ENCODE measurements around the gene TERB2. TPM values are rescaled to one million over a fixed set of nuclear protein-coding genes. Genes with fewer than 3 reads are reported as not detected.
"Not testable (repeated sequence)": the region's sequence is repeated elsewhere in the genome, so short reads cannot be mapped to it uniquely, and the experiment has no call there.

Gene TERB2
- total RNA-seq, 2 experiments from 2014 or later, result not detected

GRCh38 chr15:45009046-45009445, 52.6 kb downstream of the TERB2 start:
- intact Hi-C loops (cut with micrococcal nuclease), result no loop called here
- Mint-ChIP-seq H3K9me3 (peaks cover 7% of the 10 kb centered on the region), H3K27ac (no peak overlapping the region), H3K36me3 (ENCODE audit: low read depth) (no peaks in the 10 kb centered on the region), H3K4me3 (no peak overlapping the region), H3K4me1 (ENCODE audit: low read depth) (no peaks in the 10 kb centered on the region), H3K27me3 (ENCODE audit: low read depth) (no peaks in the 10 kb centered on the region)
- CTCF ChIA-PET, result no interaction called here
- no peak for DNase-seq

DNA sequence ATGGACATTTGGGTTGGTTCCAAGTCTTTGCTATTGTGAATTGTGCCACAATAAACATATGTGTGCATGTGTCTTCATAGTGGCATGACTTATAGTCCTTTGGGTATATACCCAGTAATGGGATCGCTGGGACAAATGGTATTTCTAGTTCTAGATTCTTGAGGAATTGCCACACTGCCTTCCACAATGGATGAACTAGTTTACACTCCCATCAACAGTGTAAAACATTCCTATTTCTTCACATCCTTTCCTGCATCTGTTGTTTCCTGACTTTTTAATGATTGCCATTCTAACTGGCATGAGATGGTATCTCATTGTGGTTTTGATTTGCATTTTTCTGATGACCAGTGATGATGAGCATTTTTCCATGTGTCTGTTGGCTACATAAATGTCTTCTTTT, 58.6 kb downstream of the TERB2 start:
- H3K4me1 Mint-ChIP-seq (ENCODE audit: low read depth); H3K36me3 Mint-ChIP-seq (ENCODE audit: low read depth); CTCF ChIA-PET; H3K27me3 Mint-ChIP-seq (ENCODE audit: low read depth); intact Hi-C loops (cut with micrococcal nuclease); H3K27ac Mint-ChIP-seq; H3K4me3 Mint-ChIP-seq; H3K9me3 Mint-ChIP-seq; DNase-seq: not testable (repeated sequence)

DNA sequence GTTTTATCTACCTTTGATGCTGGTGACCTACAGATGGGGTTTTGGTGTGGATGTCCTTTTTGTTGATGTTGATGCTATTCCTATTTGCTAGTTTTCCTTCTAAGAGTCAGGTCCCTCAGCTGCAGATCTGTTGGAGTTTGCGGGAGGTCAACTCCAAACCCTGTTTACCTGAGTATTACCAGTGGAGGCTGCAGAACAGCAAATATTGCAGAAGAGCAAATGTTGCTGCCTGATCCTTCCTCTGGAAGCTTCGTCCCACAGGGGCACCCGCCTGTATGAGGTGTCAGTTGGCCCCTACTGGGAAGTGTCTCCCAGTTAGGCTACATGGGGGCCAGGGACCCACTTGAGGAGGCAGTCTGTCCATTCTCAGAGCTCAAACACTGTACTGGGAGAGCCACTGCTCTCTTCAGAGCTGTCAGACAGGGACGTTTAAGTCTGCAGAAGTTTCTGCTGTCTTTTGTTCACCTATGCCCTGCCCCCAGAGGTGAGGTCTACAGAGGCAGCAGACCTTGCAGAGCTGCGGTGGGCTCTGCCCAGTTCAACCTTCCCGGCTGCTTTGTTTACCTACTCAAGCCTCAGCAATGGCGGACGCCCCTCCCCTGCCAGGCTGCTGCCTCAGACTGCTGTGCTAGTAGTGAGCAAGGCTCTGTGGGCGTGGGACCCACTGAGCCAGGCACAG, 63.9 kb downstream of the TERB2 start:
- not testable (repeated sequence) for DNase-seq; H3K4me3 Mint-ChIP-seq; H3K36me3 Mint-ChIP-seq (ENCODE audit: low read depth); H3K9me3 Mint-ChIP-seq; H3K27ac Mint-ChIP-seq; H3K27me3 Mint-ChIP-seq (ENCODE audit: low read depth)
- intact Hi-C loops (cut with micrococcal nuclease), result loop anchor here (5.0 to 10.0 kb wide), 4 partner anchors 97 to 446 kb away; partner anchors contain the start of gene SPG11
- peaks cover 11% of the 10 kb centered on the region for H3K4me1 Mint-ChIP-seq (ENCODE audit: low read depth)
- CTCF ChIA-PET, result interaction anchor here (0.9 kb wide), 1 partner anchor 98 kb away, joined by 4 read pairs; no protein-coding TSS in a partner anchor

- H3K36me3 Mint-ChIP-seq (ENCODE audit: low read depth); H3K9me3 Mint-ChIP-seq; H3K4me3 Mint-ChIP-seq; DNase-seq; CTCF ChIA-PET; H3K27ac Mint-ChIP-seq; H3K27me3 Mint-ChIP-seq (ENCODE audit: low read depth): not testable (repeated sequence)
- peaks cover 11% of the 10 kb centered on the region for H3K4me1 Mint-ChIP-seq (ENCODE audit: low read depth)
- intact Hi-C loops (cut with micrococcal nuclease), result loop anchor here (5.0 to 10.0 kb wide), 4 partner anchors 96 to 446 kb away; partner anchors contain the start of gene SPG11
Observed at GRCh38 chr15:45020901-45021259, 64.4 kb downstream of the TERB2 start.

DNA sequence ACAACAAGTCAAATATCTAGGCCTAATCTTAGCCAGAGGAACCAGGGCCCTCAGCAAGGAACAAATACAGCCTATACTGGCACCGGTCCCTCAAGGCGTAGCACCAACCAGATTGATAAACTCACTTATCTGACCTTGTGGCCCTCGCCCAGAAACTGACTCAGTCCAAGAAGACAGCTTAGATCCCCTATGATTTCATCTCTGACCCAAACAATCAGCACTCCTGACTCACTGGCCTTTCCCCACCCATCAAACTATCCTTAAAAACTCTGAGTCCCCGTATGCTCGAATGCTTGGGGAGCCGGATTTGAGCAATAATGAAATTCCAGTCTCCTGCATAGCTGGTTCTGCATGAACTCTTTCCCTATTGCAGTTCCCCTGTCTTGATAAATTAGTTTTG, 64.9 kb downstream of the TERB2 start:
- Mint-ChIP-seq H3K27ac (no peak overlapping the region), H3K9me3 (no peaks in the 10 kb centered on the region), H3K4me3 (no peak overlapping the region), H3K27me3 (ENCODE audit: low read depth) (peaks cover 7% of the 10 kb centered on the region), H3K36me3 (ENCODE audit: low read depth) (no peaks in the 10 kb centered on the region), H3K4me1 (ENCODE audit: low read depth) (peaks cover 11% of the 10 kb centered on the region)
- intact Hi-C loops (cut with micrococcal nuclease), result loop anchor here (5.0 to 10.0 kb wide), 4 partner anchors 96 to 447 kb away; partner anchors contain the start of gene SPG11
- CTCF ChIA-PET, result no interaction called here
- DNase-seq, result no peak

DNA sequence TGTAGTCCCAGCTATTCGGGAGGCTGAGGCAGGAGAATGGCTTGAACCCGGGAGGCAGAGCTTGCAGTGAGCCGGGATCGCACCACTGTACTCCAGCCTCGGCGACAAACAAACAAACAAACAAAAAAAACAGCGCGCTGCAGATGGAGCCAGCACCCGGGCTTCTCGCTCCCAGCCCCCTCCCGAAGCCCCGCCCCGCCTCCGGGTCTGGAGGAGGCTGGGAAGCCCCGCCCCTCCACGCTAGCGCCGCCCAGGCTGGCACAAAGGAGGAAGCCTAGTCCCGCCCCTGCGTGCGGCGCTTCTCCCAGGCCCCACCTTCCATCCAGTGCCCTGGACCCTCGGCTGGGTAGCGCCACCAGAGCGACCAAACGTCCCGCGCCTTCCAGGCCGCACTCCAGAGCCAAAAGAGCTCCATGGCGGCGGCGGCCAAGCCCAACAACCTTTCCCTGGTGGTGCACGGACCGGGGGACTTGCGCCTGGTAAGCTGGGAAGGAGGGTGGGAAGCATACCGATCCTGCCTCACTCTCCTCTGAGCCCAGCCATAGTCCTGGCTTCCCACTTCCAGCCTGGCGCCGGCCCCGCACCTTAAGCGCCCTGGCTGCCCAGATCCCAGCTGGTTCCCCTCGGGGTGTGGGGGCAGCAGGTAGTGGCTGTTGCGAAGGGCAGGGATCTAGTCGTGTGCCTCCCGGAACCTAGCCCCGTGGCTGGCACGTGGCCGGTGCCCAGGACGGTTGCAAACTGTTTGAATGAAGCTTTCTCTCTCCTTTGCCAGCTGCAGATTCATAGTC, 66.6 kb downstream of the TERB2 start, which contains the start of gene SORD:
Gene SORD (plus strand): TSS at position 325 of the 788 bp plus-strand sequence. CDS start 89 bp downstream, at position 414.
- peak; percentile 94 for DNase-seq
- CTCF ChIA-PET, result interaction anchor here (0.6 to 1.5 kb wide), 3 partner anchors 14 to 444 kb away, joined by 3 to 5 read pairs (median 4); no protein-coding TSS in a partner anchor
- H3K9me3 Mint-ChIP-seq, result no peaks in the 10 kb centered on the region
- peak within 1 kb of the TSS; percentile 83 for H3K4me3 Mint-ChIP-seq
- no peaks in the 10 kb centered on the region for H3K36me3 Mint-ChIP-seq (ENCODE audit: low read depth)
- H3K4me1 Mint-ChIP-seq (ENCODE audit: low read depth), result peaks cover 14% of the 10 kb centered on the region
- H3K27ac Mint-ChIP-seq, result peak within 1 kb of the TSS; percentile 46
- intact Hi-C loops (cut with micrococcal nuclease), result loop anchor here (5.0 to 10.0 kb wide), 4 partner anchors 94 to 448 kb away; partner anchors contain the start of gene SPG11
- H3K27me3 Mint-ChIP-seq (ENCODE audit: low read depth), result peaks cover 7% of the 10 kb centered on the region

DNA sequence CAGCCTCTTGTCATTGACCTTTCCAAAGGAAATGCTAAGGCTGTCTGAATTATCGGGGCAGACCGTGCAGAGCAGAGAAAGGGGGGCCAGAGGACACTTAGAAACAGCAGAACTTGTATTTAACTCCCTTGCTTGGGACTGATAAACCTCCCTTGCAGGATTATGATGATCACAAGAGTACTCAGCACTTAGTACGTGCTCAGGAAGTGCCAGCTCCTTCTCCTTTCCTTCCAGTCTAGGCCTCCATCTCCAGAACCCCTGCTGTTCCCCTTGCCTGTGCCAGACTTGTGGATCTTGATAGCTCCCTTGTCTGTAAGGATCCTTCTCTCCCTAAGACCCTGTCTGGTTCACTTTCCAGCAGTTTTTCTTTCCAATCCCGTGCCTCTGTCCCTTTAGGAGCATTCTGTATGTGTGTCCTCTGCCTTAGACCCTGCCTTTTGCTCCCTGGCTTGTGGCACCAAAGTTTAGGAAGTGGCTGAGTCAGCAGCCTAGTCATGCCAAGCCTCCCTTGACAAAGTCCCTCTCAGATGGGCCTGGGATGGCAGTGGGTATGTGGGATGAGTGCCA, 67.3 kb downstream of the TERB2 start:
- Mint-ChIP-seq H3K9me3 (no peaks in the 10 kb centered on the region), H3K36me3 (ENCODE audit: low read depth) (peaks cover under 1% of the 10 kb centered on the region), H3K4me3 (peak overlapping the region; percentile 83), H3K4me1 (ENCODE audit: low read depth) (peaks cover 14% of the 10 kb centered on the region), H3K27me3 (ENCODE audit: low read depth) (peaks cover 7% of the 10 kb centered on the region), H3K27ac (peak overlapping the region; percentile 46)
- intact Hi-C loops (cut with micrococcal nuclease), result loop anchor here (5.0 to 10.0 kb wide), 4 partner anchors 94 to 449 kb away; partner anchors contain the start of gene SPG11
- DNase-seq, result peak; percentile 10
- CTCF ChIA-PET, result interaction anchor here (0.6 to 1.5 kb wide), 3 partner anchors 13 to 445 kb away, joined by 3 to 5 read pairs (median 4); no protein-coding TSS in a partner anchor

DNA sequence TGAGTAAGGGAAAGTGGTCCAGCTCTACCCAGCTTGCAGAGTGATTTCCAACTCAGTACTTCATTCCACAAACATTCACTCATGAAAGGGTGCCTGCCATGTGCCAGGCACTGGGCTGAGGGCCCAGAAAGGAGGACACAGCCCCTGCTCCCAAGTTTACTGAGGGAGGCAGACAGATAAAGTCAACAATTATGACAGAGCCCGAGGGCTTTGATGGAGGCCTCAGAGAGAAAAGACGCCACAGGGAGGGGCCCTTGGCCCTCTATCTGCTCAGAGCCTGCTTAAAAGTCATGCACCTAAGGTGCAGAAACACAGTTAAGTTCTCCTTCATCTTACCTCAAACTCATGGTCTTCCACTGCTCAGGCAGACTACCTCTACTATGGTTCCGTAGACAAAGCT, 68.2 kb downstream of the TERB2 start:
- H3K36me3 Mint-ChIP-seq (ENCODE audit: low read depth); DNase-seq; H3K4me3 Mint-ChIP-seq; H3K27ac Mint-ChIP-seq; H3K9me3 Mint-ChIP-seq; H3K27me3 Mint-ChIP-seq (ENCODE audit: low read depth): not testable (repeated sequence)
- intact Hi-C loops (cut with micrococcal nuclease), result loop anchor here (5.0 to 10.0 kb wide), 4 partner anchors 93 to 450 kb away; partner anchors contain the start of gene SPG11
- CTCF ChIA-PET, result interaction anchor here (0.7 kb wide), 1 partner anchor 226 kb away, joined by 3 read pairs; no protein-coding TSS in a partner anchor
- peaks cover 14% of the 10 kb centered on the region for H3K4me1 Mint-ChIP-seq (ENCODE audit: low read depth)

DNA sequence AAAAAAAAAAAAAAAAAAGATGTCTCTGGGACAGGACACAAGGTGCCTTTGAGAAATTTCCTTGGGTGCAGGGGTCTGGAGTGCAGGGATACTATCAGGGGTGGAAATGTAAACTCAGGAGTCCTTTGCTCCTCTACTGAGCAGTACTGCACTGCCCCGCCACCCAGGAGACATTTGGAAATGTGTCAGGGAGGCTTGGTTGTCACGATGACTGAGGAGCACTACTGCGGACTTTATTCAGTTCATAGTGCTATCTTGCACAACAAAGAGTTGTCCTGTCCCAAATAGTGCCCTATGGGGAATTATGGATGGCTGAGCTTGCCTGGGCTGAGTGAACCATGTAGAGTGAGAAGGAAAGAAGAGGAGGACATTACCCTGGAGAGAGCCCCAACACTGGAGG, 69.1 kb downstream of the TERB2 start:
- H3K27me3 Mint-ChIP-seq (ENCODE audit: low read depth); H3K4me3 Mint-ChIP-seq; H3K27ac Mint-ChIP-seq; CTCF ChIA-PET; H3K36me3 Mint-ChIP-seq (ENCODE audit: low read depth); DNase-seq; H3K9me3 Mint-ChIP-seq: not testable (repeated sequence)
- intact Hi-C loops (cut with micrococcal nuclease), result loop anchor here (10.0 kb wide), 1 partner anchor 451 kb away; no protein-coding TSS in a partner anchor
- H3K4me1 Mint-ChIP-seq (ENCODE audit: low read depth), result peaks cover 14% of the 10 kb centered on the region

GRCh38 chr15:45026651-45027190, 70.2 kb downstream of the TERB2 start:
- DNase-seq, result no peak
- intact Hi-C loops (cut with micrococcal nuclease), result loop anchor here (10.0 kb wide), 1 partner anchor 452 kb away; no protein-coding TSS in a partner anchor
- peaks cover 12% of the 10 kb centered on the region for H3K36me3 Mint-ChIP-seq (ENCODE audit: low read depth)
- no peaks in the 10 kb centered on the region for H3K9me3 Mint-ChIP-seq
- CTCF ChIA-PET, result interaction anchor here (0.7 kb wide), 1 partner anchor 118 kb away, joined by 4 read pairs; no protein-coding TSS in a partner anchor
- no peak overlapping the region for H3K4me3 Mint-ChIP-seq
- no peaks in the 10 kb centered on the region for H3K27me3 Mint-ChIP-seq (ENCODE audit: low read depth)
- no peak overlapping the region for H3K27ac Mint-ChIP-seq
- peaks cover 14% of the 10 kb centered on the region for H3K4me1 Mint-ChIP-seq (ENCODE audit: low read depth)

DNA sequence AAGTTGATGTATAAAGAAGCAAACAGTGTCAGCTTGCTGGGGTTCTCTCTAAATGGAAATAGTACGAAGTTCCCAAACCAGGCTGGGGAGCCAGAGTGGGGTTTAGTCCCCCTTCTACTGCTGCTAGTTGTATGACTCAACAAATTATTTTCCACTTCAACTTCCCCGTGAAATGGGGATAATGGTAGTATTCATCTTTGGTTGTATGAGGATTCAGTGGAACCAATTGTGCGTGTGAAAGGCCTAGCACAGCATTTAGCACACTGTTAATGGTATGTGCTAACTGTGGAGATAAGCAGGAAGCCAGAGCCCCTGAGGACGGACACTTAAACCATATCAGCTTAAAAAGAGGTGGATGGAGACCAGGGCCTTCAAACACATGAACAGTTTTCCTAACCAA, 70.7 kb downstream of the TERB2 start:
- CTCF ChIA-PET, result interaction anchor here (0.7 to 2.2 kb wide), 2 partner anchors 10 to 118 kb away, joined by 4 to 8 read pairs; no protein-coding TSS in a partner anchor
- no peaks in the 10 kb centered on the region for H3K9me3 Mint-ChIP-seq
- H3K27ac Mint-ChIP-seq, result no peak overlapping the region
- no peak for DNase-seq
- H3K4me1 Mint-ChIP-seq (ENCODE audit: low read depth), result peaks cover 14% of the 10 kb centered on the region
- H3K4me3 Mint-ChIP-seq, result no peak overlapping the region
- H3K36me3 Mint-ChIP-seq (ENCODE audit: low read depth), result peaks cover 12% of the 10 kb centered on the region
- intact Hi-C loops (cut with micrococcal nuclease), result loop anchor here (10.0 kb wide), 1 partner anchor 452 kb away; no protein-coding TSS in a partner anchor
- H3K27me3 Mint-ChIP-seq (ENCODE audit: low read depth), result no peaks in the 10 kb centered on the region
